ENCODE results near the gene EPB41L3. TPM values are rescaled to one million over a fixed set of nuclear protein-coding genes. Genes with fewer than 3 reads are reported as not detected.

The EPB41L3 gene
- total and polyA plus RNA-seq, 10 donors, result 8.0 to 121 (median 49.1) TPM

DNA sequence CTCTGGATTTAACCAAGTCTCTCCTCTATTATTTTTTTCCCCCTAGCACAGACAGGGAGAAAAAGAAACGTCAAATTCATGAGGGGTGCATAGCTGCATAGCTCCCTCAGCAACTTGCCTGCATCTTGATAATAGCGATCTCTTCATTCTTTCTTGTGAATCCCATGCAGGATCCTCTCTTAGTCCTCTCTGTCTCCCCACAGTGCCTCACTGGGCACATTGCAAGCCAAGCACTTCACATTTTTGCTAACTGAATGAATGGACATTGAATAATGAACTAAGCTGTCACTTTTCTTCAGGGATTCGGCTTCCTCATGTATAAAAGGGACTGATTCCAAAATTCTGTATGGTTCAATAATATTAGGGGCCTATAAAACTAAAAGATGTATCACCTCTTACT lies 2.9 kb upstream of the EPB41L3 start:
- Histone ChIP-seq H3K4me1 (peaks cover 0 to 23% (median 12%) of the 10 kb centered on the region in 6 donors), H3K4me3 (no peak overlapping the region), H3K27me3 (replicated peaks in 1 of 7) (peaks cover 0 to 54% (median 22%) of the 10 kb centered on the region in 7 donors), H3K9me3 (no peaks in the 10 kb centered on the region), H3K36me3 (no peaks in the 10 kb centered on the region), H3K27ac (no peak overlapping the region)
- intact Hi-C loops (cut with DNase I; ENCODE audit: low total_unique reads), result no loop called here
- TF ChIP-seq POLR2AphosphoS5 (IDR thresholded peaks at IDR 0.05) (peak in 1 of 3 donors; percentile 19), POLR2A (IDR thresholded peaks at IDR 0.05) (no peak)
- TF ChIP-seq, protein P1, sequence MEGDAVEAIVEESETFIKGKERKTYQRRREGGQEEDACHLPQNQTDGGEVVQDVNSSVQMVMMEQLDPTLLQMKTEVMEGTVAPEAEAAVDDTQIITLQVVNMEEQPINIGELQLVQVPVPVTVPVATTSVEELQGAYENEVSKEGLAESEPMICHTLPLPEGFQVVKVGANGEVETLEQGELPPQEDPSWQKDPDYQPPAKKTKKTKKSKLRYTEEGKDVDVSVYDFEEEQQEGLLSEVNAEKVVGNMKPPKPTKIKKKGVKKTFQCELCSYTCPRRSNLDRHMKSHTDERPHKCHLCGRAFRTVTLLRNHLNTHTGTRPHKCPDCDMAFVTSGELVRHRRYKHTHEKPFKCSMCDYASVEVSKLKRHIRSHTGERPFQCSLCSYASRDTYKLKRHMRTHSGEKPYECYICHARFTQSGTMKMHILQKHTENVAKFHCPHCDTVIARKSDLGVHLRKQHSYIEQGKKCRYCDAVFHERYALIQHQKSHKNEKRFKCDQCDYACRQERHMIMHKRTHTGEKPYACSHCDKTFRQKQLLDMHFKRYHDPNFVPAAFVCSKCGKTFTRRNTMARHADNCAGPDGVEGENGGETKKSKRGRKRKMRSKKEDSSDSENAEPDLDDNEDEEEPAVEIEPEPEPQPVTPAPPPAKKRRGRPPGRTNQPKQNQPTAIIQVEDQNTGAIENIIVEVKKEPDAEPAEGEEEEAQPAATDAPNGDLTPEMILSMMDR (IDR thresholded peaks at IDR 0.05 in 8 of 11, conservative IDR thresholded peaks at IDR 0.05 in 3 of 11), result peak in 1 of 11 experiments; percentile 16
- DNase-seq, result no peak
- 9 to 36% (median 25%) methylated on average over 3 of the region's 3 CpGs for WGBS, 5 donors

DNA sequence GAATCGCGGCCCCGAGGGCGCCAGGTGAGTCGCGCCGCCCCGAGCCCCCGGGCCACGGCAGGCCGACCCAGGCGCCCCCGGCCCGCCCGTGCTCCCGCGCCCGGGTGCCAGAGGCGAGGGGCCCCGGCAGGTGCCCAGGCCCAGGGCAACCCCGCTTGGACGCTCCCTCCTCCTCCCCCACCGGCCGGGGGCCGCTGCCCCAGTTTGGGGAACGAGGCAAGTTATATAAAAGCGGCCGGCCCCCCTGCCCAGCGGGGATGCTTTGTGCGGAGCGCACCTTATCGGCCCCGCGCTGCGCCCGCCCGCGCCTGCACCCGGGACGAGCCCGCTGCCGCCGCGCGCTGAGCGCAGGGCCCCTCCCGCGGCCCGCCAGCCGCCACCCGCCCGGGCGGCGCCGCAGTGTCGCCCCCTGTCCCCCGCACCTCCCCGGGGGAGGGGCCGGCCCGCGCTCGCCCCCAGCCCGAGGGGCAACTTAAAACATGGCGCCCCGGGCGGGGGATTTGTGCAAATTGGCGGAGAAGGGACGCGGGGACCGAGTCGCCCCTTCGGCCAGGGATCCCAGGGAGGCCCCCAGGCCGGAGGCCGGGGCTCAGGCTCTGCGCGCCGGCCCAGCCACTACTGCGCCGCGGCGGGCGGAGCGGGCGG lies 639 bp downstream of the EPB41L3 start:
- peak overlapping the region; percentile 20 to 70 (median 41) for H3K4me3 ChIP-seq
- peak; percentile 75 for DNase-seq
- peak overlapping the region in 5 of 8 donors; percentile 61 to 86 (median 79) for H3K27ac ChIP-seq
- no peak for TF ChIP-seq POLR2AphosphoS5 (IDR thresholded peaks at IDR 0.05)
- no peak for TF ChIP-seq POLR2A (IDR thresholded peaks at IDR 0.05)
- TF ChIP-seq, protein P1 (IDR thresholded peaks at IDR 0.05 in 8 of 11, conservative IDR thresholded peaks at IDR 0.05 in 3 of 11), result no peak
- no peaks in the 10 kb centered on the region for H3K9me3 ChIP-seq
- H3K4me1 ChIP-seq, result peaks cover 0 to 23% (median 12%) of the 10 kb centered on the region in 6 donors
- no peaks in the 10 kb centered on the region for H3K36me3 ChIP-seq
- intact Hi-C loops (cut with DNase I; ENCODE audit: low total_unique reads), result no loop called here
- peaks cover 0 to 72% (median 22%) of the 10 kb centered on the region in 7 donors for H3K27me3 ChIP-seq (replicated peaks in 1 of 7)
- 1 to 2% (median 2%) methylated on average over 27 to 84 of the region's 84 CpGs; no CpG with 5 or more reads in 1 of the 5 donors for WGBS, 5 donors

DNA sequence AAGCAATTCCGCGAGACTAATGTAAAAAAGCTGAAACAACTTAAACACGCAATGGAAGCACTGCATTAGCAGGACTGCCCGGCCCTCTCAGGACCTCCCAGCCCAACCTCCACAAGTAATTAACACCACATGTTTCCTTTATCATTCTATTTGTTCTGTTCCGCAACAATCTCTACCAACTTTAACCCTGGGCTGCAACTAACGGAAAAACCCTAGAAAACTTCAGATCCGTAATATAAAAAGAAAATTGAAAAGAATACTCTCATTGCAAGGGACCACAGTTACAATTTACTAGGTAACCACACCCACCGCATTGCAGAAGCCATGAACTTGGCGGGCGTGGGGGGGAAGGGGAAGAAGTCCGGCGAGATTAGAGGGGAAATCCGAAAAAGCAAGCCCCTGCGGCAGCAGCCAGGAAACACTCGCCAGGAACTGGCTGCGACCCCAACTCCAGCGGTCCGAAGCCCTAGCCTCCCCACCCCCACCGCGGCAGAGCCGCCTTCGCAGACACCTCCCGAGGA lies 1.2 kb downstream of the EPB41L3 start:
- DNase-seq, result peak; percentile 73

More for the DNA sequence above, 1.2 kb downstream of the EPB41L3 start:
- 4 to 14% (median 6%) methylated on average over 16 to 23 of the region's 23 CpGs for WGBS, 5 donors
- Histone ChIP-seq H3K4me3 (peak overlapping the region in 7 of 8 donors; percentile 25 to 70 (median 44)), H3K4me1 (peaks cover 0 to 23% (median 12%) of the 10 kb centered on the region in 6 donors), H3K9me3 (no peaks in the 10 kb centered on the region), H3K27ac (peak overlapping the region in 5 of 8 donors; percentile 61 to 86 (median 79)), H3K36me3 (no peaks in the 10 kb centered on the region), H3K27me3 (replicated peaks in 1 of 7) (peaks cover 0 to 72% (median 22%) of the 10 kb centered on the region in 7 donors)
- TF ChIP-seq POLR2A (IDR thresholded peaks at IDR 0.05), result no peak
- no peak for TF ChIP-seq POLR2AphosphoS5 (IDR thresholded peaks at IDR 0.05)
- TF ChIP-seq, protein P1 (IDR thresholded peaks at IDR 0.05 in 8 of 11, conservative IDR thresholded peaks at IDR 0.05 in 3 of 11), result no peak
- intact Hi-C loops (cut with DNase I; ENCODE audit: low total_unique reads), result no loop called here

Measured in spleen (tissue), 11 donors.